Ovary (tissue), 9 donors: ENCODE data around the gene MTRF1L. TPM values are rescaled to one million over a fixed set of nuclear protein-coding genes. Genes with fewer than 3 reads are reported as not detected.

ENCODE experiments used
- DNase-seq, 5 donors: peaks; one replicate each; pipeline ENCODE4 v3.0.0-alpha.2; 2019 to 2020
- H3K27ac ChIP-seq, 2 donors: fragments of 200-600 bp; one replicate each; pipeline versions ENCODE4 v1.5.1 to v1.8.0; 2019 to 2022
- H3K27me3 ChIP-seq: fragments of 200-600 bp; one replicate; pipeline ENCODE4 v1.8.0; 2022
- H3K36me3 ChIP-seq: fragments of 200-600 bp; sonication (generic); one replicate; pipeline ENCODE4 v1.5.1; 2019
- H3K4me1 ChIP-seq: one replicate; pipeline ENCODE4 v1.8.1; 2013; ENCODE audit warnings: mild to moderate bottlenecking, moderate library complexity; ENCODE audit not compliant: insufficient read depth
- H3K4me3 ChIP-seq: fragments of 200-600 bp; sonication (generic); one replicate; pipeline ENCODE4 v1.5.1; 2017
- H3K9me3 ChIP-seq, 2 donors: fragments of 200-600 bp in 1 of 2; sonication (generic) in 1 of 2; one replicate each; pipeline versions ENCODE4 v1.5.1 to v1.8.1; 2013 to 2019; ENCODE audit warnings: mild to moderate bottlenecking in 1 of 2, moderate library complexity in 1 of 2
- CTCF ChIP-seq, 3 donors: fragments of 450-650 bp in 2 of 3; fragments of 200-600 bp in 1 of 3; IDR thresholded peaks; one replicate each; pipeline versions ENCODE4 v1.5.1 to v1.8.0; 2016 to 2022; ENCODE audit warnings: antibody characterized with exemption in 3 of 3, mild to moderate bottlenecking in 1 of 3
- EP300 ChIP-seq: sonication (generic); formaldehyde crosslinking; IDR thresholded peaks from one replicate; pipeline ENCODE4 v1.6.1; 2017; ENCODE audit warnings: antibody characterized with exemption
- POLR2A ChIP-seq: fragments of 450-650 bp; IDR thresholded peaks from one replicate; pipeline ENCODE4 v1.6.1; 2017; ENCODE audit warnings: antibody characterized with exemption, mild to moderate bottlenecking, moderate library complexity
- WGBS, 3 donors: extraction: QIAGEN DNeasy Blood & Tissue Kit in 1 of 3; methylation state at CpG; one replicate each; pipeline versions ENCODE4 v1.1.5 to v1.1.7; 2013 to 2017; 5-methylcytosine and 5-hydroxymethylcytosine counted together
- intact Hi-C, 4 donors: fragments of 100-400 bp; cut with DNase I; formaldehyde crosslinking; loops; one replicate each; pipeline versions ENCODE4 v1.11.0 to v1.15.1; 2022 to 2023
- polyA plus RNA-seq, 2 donors: library from polyadenylated mRNA; stranded (reverse); fragments of 200-250 nt in 1 of 2; fragments of 350-450 nt in 1 of 2; fragmentation: Illumina TruSeq in 1 of 2; extraction: RNeasy Lipid Tissue Mini Kit (QIAGEN cat#74804) in 1 of 2; gene quantifications; one replicate each; pipeline ENCODE4 v1.2.3, GENCODE V29; 2013 to 2014
- small RNA-seq: library from RNA; depleted of rRNA; stranded (forward); fragments of <200 nt; gene quantifications from one replicate; pipeline ENCODE3, GENCODE V24; 2016
- total RNA-seq, 7 donors: library from RNA; depleted of rRNA in 2 of 7; stranded (reverse); fragments of >200 nt in 2 of 7; fragmentation: NEBNext Ultra II Directional in 3 of 7; extraction: Animal tissue kit (Norgen Biotek cat#: 25700) in 3 of 7; gene quantifications; one replicate each; pipeline versions ENCODE4 v1.1.0 to v1.2.4, GENCODE V29; 2016 to 2023
- donor health status: DM: no; HTN: no; CAD: no; lungs with moderate emphysema.
- donor health status: DM: no; HTN: no; CAD: no.
- donor health status: Bipolar disorder and iron deficiency.
- donor health status: DM: yes; HTN: yes; CAD: no.
- donor health status: DM: no; HTN: no; CAD: no.
- donor health status: DM: yes; HTN: yes; CAD: no.

The MTRF1L gene
- total and polyA plus RNA-seq, 9 donors: 8.4 to 18.1 (median 15.6) TPM

GRCh38 chr6:152946484-152946883 lies 56.0 kb downstream of the MTRF1L start:
- H3K4me3 ChIP-seq: no peak overlapping the region
- TF ChIP-seq CTCF (IDR thresholded peaks at IDR 0.05): no peak
- no peak for TF ChIP-seq EP300
- H3K9me3 ChIP-seq: no peaks in the 10 kb centered on the region
- intact Hi-C loops: no loop called here
- no peak overlapping the region for H3K27ac ChIP-seq
- no peak for DNase-seq
- H3K27me3 ChIP-seq: no peaks in the 10 kb centered on the region
- 83 to 87% (median 83%) methylated on average over 3 of the region's 3 CpGs for WGBS, 3 donors
- H3K36me3 ChIP-seq: no peaks in the 10 kb centered on the region
- no peaks in the 10 kb centered on the region for H3K4me1 ChIP-seq

- Histone ChIP-seq H3K27ac (no peak overlapping the region), H3K27me3 (no peaks in the 10 kb centered on the region), H3K4me3 (no peak overlapping the region), H3K4me1 (no peaks in the 10 kb centered on the region), H3K9me3 (no peaks in the 10 kb centered on the region), H3K36me3 (no peaks in the 10 kb centered on the region)
- WGBS, 3 donors: 86 to 92% (median 91%) methylated on average over 2 of the region's 2 CpGs
- TF ChIP-seq CTCF (IDR thresholded peaks at IDR 0.05) (no peak), POLR2A (no peak), EP300 (no peak)
- DNase-seq: no peak
- intact Hi-C loops: no loop called here
Measured at GRCh38 chr6:152943260-152943897, 59.1 kb downstream of the MTRF1L start.

- 56 to 76% (median 61%) methylated on average over 1 of the region's 1 CpG for WGBS, 3 donors
- no peaks in the 10 kb centered on the region for H3K4me1 ChIP-seq
- H3K27ac ChIP-seq: no peak overlapping the region
- H3K4me3 ChIP-seq: no peak overlapping the region
- no peaks in the 10 kb centered on the region for H3K27me3 ChIP-seq
- intact Hi-C loops: no loop called here
- no peaks in the 10 kb centered on the region for H3K9me3 ChIP-seq
- H3K36me3 ChIP-seq: no peaks in the 10 kb centered on the region
- DNase-seq: no peak
- TF ChIP-seq EP300 (no peak), POLR2A (no peak), CTCF (IDR thresholded peaks at IDR 0.05) (no peak)
Measured at GRCh38 chr6:152942319-152942869, 60.1 kb downstream of the MTRF1L start.

- intact Hi-C loops: no loop called here
- Histone ChIP-seq H3K4me1 (no peaks in the 10 kb centered on the region), H3K36me3 (no peaks in the 10 kb centered on the region), H3K27me3 (no peaks in the 10 kb centered on the region), H3K4me3 (no peak overlapping the region), H3K9me3 (no peaks in the 10 kb centered on the region), H3K27ac (no peak overlapping the region)
- DNase-seq: no peak
- TF ChIP-seq POLR2A (no peak), EP300 (no peak), CTCF (IDR thresholded peaks at IDR 0.05) (no peak)
Measured at GRCh38 chr6:152941746-152942145, 60.8 kb downstream of the MTRF1L start.

Small RNA genes lying within 50 kb of the gene (small RNA-seq; reads per million reads assigned to genes)
- gene AL080276.1: not detected

Other genes starting within 250 kb of the MTRF1L start
- gene FBXO5, start 19.7 kb downstream of the MTRF1L start, total RNA-seq: 10 to 100 TPM in 1 of 7 donors, 1 to 10 TPM in 6; 2.9 to 10.4 (median 6.7) TPM
- gene FBXO5, start 19.7 kb downstream of the MTRF1L start, polyA plus RNA-seq: 1 to 10 TPM; 4.6 to 5.5 TPM
- gene RGS17, start 128.6 kb upstream of the MTRF1L start, total RNA-seq: under 1 TPM; 0.30 to 0.95 (median 0.46) TPM
- gene RGS17, start 128.6 kb upstream of the MTRF1L start, polyA plus RNA-seq: under 1 TPM; 0.30 to 0.60 TPM